OCI-LY1 (cell line): ENCODE measurements around the gene TMPRSS13.

Experiments
- EZH2 ChIP-seq: fragments of 200-600 bp; sonication (generic), shearing (Covaris generic); IDR thresholded peaks from 2 replicates; pipeline ENCODE4 v1.8.0; 2017; ENCODE audit warnings: borderline replicate concordance, mixed run types, mild to moderate bottlenecking, antibody characterized with exemption, low read length, moderate library complexity, mixed read lengths
- TF ChIP-seq, protein P1 (sequence below): fragments of 200-600 bp; sonication (generic), shearing (Covaris generic); IDR thresholded peaks from 2 replicates; pipeline ENCODE4 v1.5.1; 2017; ENCODE audit warnings: mild to moderate bottlenecking, antibody characterized with exemption, low read length, moderate library complexity, mixed read lengths

DNA sequence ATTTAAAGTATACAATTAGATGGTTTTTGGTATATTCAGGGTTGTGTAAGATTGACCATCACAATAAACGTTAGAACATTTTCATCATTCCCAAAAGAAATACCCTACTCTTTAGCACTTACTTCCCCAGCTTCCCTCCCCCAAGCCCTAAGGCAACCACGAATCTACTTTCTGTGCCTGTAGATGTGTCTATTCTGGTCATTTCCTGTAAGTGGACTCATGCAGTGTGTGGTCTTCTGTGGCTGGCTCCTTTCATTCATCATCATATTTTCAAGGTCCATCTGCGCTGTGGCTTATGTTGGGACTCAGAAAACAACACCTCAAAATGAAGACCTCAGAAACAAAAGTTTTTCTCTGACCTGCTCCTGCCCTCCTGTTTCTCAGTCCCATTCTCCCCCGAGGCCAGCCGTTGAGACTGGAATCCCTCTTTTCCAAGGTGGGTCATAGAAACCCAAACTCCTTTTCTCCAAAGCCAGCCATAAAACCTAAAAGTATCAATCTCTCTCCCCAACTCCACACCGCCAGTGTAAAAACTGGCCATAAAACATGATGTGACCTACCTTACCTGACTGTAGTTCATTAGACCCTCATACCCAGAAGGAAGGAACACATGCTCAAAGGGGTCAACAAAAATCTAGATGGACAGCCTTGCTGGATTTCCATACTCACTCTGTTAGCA lies 12.9 kb upstream of the TMPRSS13 start:
- TF ChIP-seq, protein P1, sequence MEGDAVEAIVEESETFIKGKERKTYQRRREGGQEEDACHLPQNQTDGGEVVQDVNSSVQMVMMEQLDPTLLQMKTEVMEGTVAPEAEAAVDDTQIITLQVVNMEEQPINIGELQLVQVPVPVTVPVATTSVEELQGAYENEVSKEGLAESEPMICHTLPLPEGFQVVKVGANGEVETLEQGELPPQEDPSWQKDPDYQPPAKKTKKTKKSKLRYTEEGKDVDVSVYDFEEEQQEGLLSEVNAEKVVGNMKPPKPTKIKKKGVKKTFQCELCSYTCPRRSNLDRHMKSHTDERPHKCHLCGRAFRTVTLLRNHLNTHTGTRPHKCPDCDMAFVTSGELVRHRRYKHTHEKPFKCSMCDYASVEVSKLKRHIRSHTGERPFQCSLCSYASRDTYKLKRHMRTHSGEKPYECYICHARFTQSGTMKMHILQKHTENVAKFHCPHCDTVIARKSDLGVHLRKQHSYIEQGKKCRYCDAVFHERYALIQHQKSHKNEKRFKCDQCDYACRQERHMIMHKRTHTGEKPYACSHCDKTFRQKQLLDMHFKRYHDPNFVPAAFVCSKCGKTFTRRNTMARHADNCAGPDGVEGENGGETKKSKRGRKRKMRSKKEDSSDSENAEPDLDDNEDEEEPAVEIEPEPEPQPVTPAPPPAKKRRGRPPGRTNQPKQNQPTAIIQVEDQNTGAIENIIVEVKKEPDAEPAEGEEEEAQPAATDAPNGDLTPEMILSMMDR, result no peak
- no peak for TF ChIP-seq EZH2
